GM18868 (cell line): ENCODE measurements around the gene RAD21L1.

Source experiments
- ATAC-seq: cut with Tn5 transposase; IDR thresholded peaks from one replicate; pipeline ENCODE4 v1.9.1; 2021; ENCODE audit warnings: mild to moderate bottlenecking, moderate library complexity; ENCODE audit not compliant: unreplicated experiment

The RAD21L1 gene

DNA sequence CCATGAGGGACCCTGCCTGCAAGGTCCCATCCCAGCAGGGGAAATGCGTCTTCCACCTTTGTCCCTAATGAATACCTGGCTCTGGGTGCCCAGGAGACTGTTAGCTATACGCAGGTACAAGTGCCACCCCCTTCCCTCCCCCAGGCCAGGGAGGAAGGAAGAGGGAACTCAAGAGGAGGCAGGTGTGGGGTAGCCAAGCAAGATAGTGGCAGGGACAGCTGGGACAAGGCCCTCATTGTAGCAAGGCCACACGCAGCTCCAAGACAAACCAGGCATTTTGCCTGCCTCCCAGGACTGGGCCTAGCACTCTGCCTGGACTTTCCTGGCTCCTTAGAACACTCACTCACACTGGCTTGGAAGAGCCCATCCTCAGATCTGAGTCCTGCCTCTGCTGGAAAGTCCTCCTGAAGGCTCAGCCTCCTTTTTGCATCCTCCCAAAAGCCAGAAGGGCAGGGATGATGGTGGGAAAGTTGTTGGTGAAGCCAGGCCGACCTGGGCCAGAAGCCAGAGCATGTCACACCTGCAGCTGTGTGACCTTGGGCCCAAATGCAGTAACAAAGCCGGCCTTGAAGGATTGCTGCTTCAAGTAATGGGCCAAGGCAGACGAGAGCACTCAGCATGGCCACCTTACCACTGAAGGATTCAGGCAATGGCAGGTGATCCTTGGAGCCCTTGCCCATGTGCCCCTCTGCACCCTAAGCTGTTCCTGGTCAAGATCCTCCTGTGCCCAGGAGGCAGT is 68.0 kb downstream of the RAD21L1 start:
- ATAC-seq = no peak

DNA sequence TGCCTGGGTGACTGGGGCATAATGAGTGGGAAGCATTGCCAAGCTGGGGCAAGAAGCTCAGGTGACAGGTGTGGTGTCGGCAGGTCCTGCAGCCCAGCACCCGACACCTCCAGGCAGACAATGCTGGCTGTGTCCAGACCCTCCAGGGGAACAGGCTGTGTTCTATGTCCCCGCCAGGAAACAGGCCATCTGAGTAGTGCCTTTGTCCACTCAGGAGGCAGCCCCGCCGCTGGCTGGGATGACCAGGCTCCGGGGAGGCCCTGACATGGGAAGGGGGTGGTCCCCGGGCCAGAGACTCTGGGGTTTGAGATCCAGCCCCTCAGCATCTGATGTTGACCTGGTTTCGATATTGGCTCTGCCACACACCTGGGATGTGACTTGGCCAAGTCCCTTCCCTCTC is 68.7 kb downstream of the RAD21L1 start:
- no peak for ATAC-seq

DNA sequence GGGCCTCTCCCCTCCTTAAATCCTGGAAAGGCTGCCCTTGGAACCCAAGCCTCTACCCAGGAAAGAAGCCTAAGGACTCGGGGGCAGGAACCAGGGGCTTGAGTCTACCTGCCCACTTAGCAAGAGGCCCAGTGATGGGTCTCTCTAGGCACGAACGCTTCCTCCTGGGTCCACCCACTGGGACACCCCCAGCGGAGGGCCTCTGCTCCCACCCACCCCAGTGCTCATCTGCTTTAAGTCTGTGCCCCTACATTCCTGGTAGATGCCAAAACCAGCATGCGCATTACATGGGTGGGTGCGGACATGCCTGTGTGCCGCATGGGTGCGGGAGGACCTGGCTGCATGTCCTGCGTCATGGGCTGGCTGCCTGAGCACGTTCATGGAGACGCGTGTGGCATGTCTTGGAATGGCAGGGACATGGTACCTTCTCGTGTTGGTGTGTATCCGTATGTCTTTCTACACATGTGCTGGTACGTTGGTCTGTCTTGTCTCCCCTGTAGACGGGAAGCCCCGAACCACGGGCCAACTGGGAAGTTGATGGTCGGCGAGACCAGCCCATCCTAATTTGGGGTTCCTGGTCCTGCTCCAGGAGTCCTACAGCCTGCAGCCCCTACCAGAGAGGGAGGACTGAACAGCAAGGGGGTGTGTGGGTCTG is 69.6 kb downstream of the RAD21L1 start:
- no peak for ATAC-seq

DNA sequence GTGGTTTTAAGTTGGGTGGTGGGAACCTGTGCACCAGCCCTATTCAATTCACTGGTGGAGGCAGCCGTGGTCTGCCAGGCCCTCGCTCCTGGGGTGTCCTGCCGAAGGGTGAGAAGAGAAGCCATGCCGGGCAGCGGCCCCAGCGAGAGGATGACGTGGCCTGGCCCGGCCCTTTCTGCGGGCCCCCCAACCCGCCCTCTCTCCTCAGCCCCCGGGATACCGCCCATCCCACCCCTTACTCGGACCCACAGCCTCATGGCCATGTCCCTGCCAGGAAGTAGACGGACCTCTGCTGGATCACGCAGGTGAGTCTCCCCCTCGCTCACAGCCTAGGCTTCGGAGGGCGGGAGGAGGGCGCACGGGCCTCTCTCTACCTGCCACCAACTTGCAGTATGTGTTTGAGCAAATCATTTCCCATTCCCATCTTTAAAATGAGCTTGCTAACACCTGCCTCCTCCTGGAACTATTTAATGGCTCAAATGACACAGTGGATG is 70.3 kb downstream of the RAD21L1 start:
- ATAC-seq = no peak

DNA sequence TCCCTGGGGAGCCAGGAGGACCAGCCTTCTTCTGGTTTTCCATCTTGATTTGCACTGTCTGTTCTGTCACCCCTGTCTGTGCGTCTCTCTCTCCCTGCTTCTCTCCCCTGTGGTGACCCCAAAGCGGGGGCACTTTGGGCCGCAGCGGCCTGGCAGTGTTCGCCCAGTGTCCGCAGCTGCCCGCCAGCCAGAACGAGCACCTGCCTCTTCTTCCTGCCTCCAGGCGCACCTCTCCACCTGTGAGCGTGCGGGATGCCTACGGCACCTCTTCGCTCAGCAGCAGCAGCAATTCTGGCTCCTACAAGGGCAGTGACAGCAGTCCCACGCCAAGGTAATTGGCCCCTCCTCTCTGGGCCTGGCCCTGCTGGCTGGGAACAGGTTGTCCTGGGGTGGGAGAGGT is 71.1 kb downstream of the RAD21L1 start:
- no peak for ATAC-seq

DNA sequence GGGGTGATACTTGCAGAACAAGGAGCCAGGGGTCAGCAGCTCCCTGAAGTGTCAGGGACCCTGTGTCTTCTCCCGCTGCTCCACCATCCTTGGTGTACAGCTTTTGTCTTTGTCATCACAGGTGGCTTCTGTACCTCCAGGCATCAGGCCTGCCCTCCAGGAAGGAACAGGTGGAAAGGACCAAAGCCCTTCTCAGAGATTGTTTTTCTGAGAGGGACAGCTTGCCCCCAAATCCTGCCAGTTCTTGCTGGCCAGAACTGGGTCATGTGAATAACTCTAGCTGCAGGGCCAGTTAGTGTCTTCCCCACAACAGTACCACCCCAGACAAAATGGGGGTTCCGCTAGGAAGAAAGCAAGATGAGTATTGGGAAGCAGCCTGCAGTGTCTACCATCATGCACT is 71.6 kb downstream of the RAD21L1 start:
- no peak for ATAC-seq

DNA sequence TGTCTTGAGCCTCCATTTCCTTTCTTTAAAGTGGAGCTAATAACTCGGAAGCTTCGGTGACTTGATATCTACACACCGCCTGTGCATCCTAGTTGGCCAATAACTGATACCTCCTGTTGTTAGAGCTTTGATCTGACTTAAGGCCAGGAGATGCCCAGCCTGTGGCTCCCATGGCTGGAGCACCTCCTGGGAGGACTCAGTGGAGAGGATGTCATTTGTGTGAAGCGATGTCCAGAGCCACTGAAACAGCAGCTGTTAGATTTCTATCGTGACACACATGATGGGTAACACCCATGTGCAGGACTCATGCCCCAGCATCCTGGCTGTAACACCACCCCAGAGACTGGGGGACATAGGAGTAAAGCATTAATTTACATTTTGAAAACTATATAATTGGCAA is 72.3 kb downstream of the RAD21L1 start:
- no peak for ATAC-seq

DNA sequence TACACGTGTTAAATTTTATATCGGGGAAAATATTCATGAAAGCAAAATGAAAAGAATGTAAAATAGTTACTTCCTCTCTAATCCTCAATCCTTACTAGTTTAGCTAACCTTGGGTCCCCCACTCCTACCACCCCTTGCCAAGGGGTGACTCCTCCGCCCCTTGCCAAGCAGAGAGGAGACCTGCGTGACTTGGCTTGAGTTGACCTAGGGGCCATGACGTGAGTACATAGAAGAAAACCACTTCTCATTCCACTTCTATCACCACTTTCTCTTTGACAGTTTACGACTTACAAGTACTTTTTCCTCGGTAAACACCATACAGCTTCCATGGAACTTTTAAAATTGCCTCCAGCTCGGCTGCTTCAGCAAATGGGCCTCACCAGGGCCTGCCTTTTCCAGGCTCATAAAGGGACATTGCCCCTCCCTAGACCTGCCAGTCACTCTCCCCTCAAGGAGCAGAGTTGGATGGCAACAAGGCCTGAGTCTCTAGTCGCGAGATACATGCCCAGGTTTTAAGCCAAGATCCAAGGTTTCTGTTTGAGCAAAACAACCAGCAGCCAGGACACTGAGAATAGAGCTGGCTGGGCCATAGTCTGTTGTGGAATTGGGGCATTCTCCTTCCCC is 73.2 kb downstream of the RAD21L1 start:
- no peak for ATAC-seq

DNA sequence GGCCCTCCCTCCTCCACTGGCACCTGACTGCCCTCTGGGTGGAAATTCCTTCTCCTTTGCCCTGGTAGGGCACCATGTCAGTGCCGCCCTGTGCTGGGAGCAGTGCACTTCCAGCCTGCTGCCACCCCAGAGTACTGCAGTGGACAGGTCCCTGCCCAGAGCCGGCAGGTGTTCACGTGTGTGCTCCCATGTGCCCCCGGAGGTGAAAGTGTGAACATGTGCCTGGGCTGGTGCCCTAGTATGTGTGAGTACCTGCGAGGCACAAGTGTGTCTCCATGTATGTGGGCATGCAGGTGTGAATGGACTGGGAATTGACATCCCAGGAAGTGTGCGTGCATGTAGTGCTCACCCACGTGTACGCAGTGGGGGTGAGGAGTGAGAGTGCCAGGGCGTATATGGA is 73.7 kb downstream of the RAD21L1 start:
- ATAC-seq = no peak

DNA sequence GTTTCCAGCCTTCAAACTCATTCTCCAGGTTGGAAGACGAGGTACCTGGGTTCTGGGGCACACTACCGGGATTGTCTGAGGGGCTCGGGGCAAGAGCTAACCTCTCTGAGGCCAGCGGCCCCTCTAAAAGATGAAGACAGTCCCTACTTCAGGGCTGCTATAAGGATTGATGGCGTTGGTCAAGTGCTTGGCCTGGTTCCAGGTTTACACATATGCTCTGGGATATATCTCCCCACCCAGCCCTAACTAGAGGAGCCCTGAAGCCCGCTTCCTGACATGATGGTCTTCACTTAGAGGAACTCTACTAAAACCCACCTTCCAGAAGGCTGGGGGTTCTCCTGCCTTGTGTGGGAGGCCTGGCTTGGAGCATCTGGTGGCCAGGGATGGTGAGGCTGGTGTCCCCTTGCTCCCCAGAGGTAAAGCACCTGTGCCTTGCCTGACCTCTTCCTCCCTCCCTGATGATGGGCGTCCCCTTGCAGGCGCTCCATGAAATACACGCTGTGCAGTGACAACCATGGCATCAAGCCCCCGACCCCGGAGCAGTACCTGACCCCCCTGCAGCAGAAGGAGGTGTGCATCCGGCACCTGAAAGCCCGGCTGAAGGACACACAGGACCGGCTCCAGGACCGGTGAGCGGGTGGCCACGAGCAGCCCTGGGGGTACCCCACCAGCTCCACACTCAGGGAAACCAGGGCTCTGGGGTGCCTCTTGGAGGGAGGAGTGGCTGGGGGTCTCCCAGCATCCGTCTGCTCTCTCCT is 74.4 kb downstream of the RAD21L1 start:
- ATAC-seq = no peak

DNA sequence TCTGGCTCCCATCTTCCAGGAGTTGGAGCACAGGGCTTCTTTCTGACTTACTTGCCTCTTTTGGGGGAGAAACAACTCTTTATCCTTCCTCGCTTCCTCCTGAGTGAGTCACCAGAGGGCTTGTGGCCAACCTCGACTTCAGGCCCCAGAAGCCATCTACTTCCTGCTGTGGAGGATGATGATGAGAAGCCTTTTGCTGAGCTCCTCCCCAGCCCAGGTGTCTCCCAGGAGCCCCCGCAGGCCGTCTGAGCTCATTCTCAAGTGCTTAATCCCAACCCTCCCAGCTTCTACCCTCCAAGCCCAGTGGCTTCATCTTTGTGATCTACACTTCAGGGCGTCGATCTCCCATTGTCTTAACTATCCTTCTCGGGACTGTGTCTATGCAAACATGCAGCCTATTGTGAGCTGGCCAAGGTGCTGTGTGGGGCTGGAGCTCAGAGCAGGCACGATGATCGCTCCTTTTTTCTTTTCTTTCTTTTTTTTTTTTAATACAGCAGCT is 75.2 kb downstream of the RAD21L1 start:
- ATAC-seq = no peak

DNA sequence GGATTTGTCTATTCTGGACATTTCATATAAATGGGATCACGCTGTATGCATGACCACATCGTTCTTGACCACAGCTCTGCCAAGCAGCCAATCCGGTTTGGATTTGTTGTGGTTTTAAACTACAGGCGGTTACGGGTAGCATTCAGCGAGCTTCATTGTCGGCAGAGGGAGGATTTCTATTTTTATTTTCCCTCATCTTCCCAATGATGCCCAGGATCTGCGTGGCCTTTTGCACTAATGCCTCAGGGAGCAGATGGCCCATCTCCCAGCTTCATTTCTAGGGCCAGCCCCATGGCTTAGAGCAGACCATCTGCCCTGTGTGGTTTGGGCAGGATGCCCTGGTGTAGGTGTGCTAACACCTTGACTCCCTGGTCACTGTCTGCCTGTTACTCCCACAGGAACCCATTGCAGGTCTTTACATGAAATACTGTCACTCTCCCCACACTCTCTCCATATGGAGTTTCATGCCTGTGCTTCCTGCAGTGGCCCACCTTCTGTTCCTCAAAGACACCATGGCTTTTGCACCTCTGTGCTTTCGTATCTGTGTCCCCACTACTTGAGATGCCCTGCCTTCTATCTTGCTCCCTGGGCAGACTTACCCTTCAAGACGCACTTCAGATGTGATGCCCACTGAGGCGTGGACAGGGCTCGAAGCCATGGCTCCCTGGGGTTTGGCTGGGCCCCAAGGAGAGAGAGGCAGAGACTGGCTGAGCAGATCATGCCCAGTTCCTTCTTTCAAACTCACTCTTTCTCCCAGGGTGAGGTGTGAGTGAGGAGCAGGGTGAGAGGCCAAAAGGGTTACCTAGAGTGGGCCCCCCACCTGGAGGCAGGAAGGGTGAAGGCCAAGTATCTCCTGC is 77.1 kb downstream of the RAD21L1 start:
- no peak for ATAC-seq

DNA sequence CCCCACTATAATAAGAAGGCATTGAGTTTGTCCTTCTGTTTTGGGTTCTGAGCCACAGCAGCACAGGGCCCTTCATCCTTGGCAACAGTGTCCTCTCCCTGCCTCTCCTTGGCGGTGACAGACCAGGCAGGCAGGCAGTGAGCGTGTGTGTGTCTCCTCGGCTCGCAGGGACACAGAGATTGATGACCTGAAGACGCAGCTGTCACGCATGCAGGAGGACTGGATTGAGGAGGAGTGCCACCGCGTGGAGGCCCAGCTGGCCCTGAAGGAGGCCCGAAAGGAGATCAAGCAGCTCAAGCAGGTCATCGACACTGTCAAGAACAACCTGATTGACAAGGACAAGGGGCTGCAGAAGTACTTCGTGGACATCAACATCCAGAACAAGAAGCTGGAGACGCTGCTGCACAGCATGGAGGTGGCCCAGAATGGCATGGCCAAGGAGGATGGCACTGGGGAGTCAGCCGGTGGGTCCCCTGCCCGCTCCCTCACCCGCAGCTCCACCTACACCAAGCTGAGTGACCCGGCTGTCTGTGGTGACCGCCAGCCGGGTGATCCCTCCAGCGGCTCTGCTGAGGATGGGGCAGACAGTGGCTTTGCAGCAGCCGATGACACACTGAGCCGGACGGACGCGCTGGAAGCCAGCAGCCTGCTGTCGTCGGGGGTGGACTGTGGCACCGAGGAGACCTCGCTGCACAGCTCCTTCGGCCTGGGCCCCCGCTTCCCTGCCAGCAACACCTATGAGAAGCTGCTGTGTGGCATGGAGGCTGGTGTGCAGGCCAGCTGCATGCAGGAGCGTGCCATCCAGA is 79.1 kb downstream of the RAD21L1 start:
- no peak for ATAC-seq
